Measurements from ENCODE around the gene IL1A. TPM values are rescaled to one million over a fixed set of nuclear protein-coding genes. Genes with fewer than 3 reads are reported as not detected.

Gene IL1A
- total and polyA plus RNA-seq, 9 of the 15 experiments (the other 6 are each of a cell fraction or from before 2014, with no cell fraction given): 0.03 to 0.27 (median 0.14) TPM; not detected in 2

GRCh38 chr2:112828251-112828691 is 44.0 kb upstream of the IL1A start:
- no peak overlapping the region for H3K9ac ChIP-seq (ENCODE audit: insufficient read depth in 1 of 2, low read depth in 2 of 2, low read length in 2 of 2)
- H3K36me3 ChIP-seq (ENCODE audit: control insufficient read depth, insufficient read depth, low read length): no peaks in the 10 kb centered on the region
- no peaks in the 10 kb centered on the region for H3K9me1 ChIP-seq (ENCODE audit: control insufficient read depth, insufficient read depth, low read length)
- no peak overlapping the region for H3K4me3 ChIP-seq
- ChIA-PET POLR2A (interaction anchor here (0.9 to 1.3 kb wide), 2 partner anchors 8 to 16 kb away, joined by 3 read pairs; partner anchors contain the start of gene IL1B), CTCF (ENCODE audit: low intra/inter-chr PET ratio) (no interaction called here)
- H3K9me3 ChIP-seq (replicated peaks; ENCODE audit: control insufficient read depth, insufficient read depth, low read depth, low read length): no peaks in the 10 kb centered on the region
- no peaks in the 10 kb centered on the region for H3K79me2 ChIP-seq (ENCODE audit: control insufficient read depth, insufficient read depth, low read length)
- no peak overlapping the region for H3K27ac ChIP-seq (ENCODE audit: extremely low read depth, low read depth, low read length)
- no peaks in the 10 kb centered on the region for H4K20me1 ChIP-seq (replicated peaks; ENCODE audit: control insufficient read depth, insufficient read depth, low read length)
- ATAC-seq (no peak), FAIRE-seq (no peak), DNase-seq (ENCODE audit: extremely low read depth in 1 of 4, low spot score in 3 of 4) (no peak)
- intact Hi-C loops (cut with micrococcal nuclease) (no loop called here), in situ Hi-C loops (cut with MboI) (no loop called here)
- no TSS peak for BruUV-seq (replicated peaks)
- no peak overlapping the region for H2AFZ ChIP-seq (ENCODE audit: low read depth, low read length)
- 56% methylated on average over 3 of the region's 3 CpGs for WGBS (ENCODE audit: insufficient coverage, low coverage, missing lambda C conversion rate)
- no peak overlapping the region for H3K4me2 ChIP-seq (ENCODE audit: insufficient read depth, low read length)
- H3K4me1 ChIP-seq (replicated peaks in 1 of 2; ENCODE audit: control insufficient read depth in 2 of 2, insufficient read depth in 2 of 2, low read length in 2 of 2): peaks cover 3 to 9% of the 10 kb centered on the region in 2 experiments; a peak in 2 of 5 replicates
- peaks cover 0 to 10% of the 10 kb centered on the region in 2 experiments; a peak in 1 of 5 replicates for H3K27me3 ChIP-seq (ENCODE audit: control insufficient read depth in 2 of 2, insufficient read depth in 2 of 2, low read length in 2 of 2)
- TF ChIP-seq ATF1 (CRISPR knock-in tag; IDR thresholded peaks at IDR 0.05): no peak
- TF ChIP-seq ATF1 (tag; IDR thresholded peaks at IDR 0.05): no peak
- no peak for TF ChIP-seq ZNF24 (IDR thresholded peaks at IDR 0.05)
- no peak for TF ChIP-seq CTCF (IDR thresholded peaks at IDR 0.05 in 2 of 3, conservative IDR thresholded peaks at IDR 0.05 in 1 of 3; ENCODE audit: insufficient read depth in 2 of 3, low read depth in 1 of 3, low read length in 3 of 3)
- no peak for TF ChIP-seq GTF3C2 (IDR thresholded peaks at IDR 0.05; ENCODE audit: borderline replicate concordance, extremely low read depth, insufficient read length)
- TF ChIP-seq XRCC5 (IDR thresholded peaks at IDR 0.05; ENCODE audit: low read depth, low read length): no peak
- TF ChIP-seq ZNF263 (CRISPR knock-in tag; IDR thresholded peaks at IDR 0.05; ENCODE audit: borderline replicate concordance): no peak
- no peak for TF ChIP-seq TEAD4 (IDR thresholded peaks at IDR 0.05; ENCODE audit: low read length)
- TF ChIP-seq TEAD4 (CRISPR knock-in tag; IDR thresholded peaks at IDR 0.05; ENCODE audit: borderline replicate concordance): no peak
- TF ChIP-seq FOXM1 (IDR thresholded peaks at IDR 0.05; ENCODE audit: low read depth): no peak
- no peak for TF ChIP-seq FOXM1 (CRISPR knock-in tag; IDR thresholded peaks at IDR 0.05; ENCODE audit: low read depth)
- TF ChIP-seq CEBPG (CRISPR knock-in tag; IDR thresholded peaks at IDR 0.05): no peak
- no peak for TF ChIP-seq CEBPG (tag; conservative IDR thresholded peaks at IDR 0.05 in 1 of 2, IDR thresholded peaks at IDR 0.05 in 1 of 2)
- TF ChIP-seq MTA3 (IDR thresholded peaks at IDR 0.05; ENCODE audit: borderline replicate concordance): no peak
- TF ChIP-seq HNRNPK (IDR thresholded peaks at IDR 0.05; ENCODE audit: low read depth, low read length, poor library complexity, severe bottlenecking): no peak
- no peak for TF ChIP-seq HMGXB4 (CRISPR knock-in tag; IDR thresholded peaks at IDR 0.05)
- TF ChIP-seq POLR2B (IDR thresholded peaks at IDR 0.05; ENCODE audit: low read depth, partially characterized antibody): no peak
- TF ChIP-seq SETDB1 (IDR thresholded peaks at IDR 0.05; ENCODE audit: low read length): no peak

Measured in K562 (cell line).